ENCODE data around the gene PARS2.

DNA sequence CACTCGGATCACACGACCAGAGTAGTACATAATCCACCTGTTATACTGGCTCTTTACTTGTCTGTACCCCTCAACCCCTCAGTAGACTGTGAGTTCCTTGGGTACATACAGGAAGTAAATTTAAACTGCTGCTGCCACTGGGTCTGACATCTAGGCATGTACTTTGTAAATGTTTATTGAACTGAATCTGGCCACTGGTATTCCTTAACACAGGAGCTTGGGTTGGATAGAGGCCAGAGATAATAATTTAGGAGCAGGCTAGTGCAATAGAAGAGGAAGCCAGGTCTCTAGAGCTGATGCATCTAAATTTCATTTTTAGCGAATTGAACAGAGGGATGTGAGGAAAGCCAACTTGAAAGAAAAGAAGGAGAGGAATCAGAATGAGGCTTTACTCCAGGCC lies 36.3 kb downstream of the PARS2 start:
- TF ChIP-seq KDM5A (IDR thresholded peaks at IDR 0.05), result no peak
- TF ChIP-seq ZFP36 (IDR thresholded peaks at IDR 0.05; ENCODE audit: borderline replicate concordance, partially characterized antibody), result no peak
- no peak for TF ChIP-seq EHMT2 (IDR thresholded peaks at IDR 0.05; ENCODE audit: low read depth)
- TF ChIP-seq, protein P1, sequence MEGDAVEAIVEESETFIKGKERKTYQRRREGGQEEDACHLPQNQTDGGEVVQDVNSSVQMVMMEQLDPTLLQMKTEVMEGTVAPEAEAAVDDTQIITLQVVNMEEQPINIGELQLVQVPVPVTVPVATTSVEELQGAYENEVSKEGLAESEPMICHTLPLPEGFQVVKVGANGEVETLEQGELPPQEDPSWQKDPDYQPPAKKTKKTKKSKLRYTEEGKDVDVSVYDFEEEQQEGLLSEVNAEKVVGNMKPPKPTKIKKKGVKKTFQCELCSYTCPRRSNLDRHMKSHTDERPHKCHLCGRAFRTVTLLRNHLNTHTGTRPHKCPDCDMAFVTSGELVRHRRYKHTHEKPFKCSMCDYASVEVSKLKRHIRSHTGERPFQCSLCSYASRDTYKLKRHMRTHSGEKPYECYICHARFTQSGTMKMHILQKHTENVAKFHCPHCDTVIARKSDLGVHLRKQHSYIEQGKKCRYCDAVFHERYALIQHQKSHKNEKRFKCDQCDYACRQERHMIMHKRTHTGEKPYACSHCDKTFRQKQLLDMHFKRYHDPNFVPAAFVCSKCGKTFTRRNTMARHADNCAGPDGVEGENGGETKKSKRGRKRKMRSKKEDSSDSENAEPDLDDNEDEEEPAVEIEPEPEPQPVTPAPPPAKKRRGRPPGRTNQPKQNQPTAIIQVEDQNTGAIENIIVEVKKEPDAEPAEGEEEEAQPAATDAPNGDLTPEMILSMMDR (IDR thresholded peaks at IDR 0.05), result no peak
- TF ChIP-seq HDAC2 (IDR thresholded peaks at IDR 0.05), result no peak

Data from A549 (cell line).